ENCODE results near the gene TBC1D7.

GRCh38 chr6:13304101-13304500 is 24.2 kb downstream of the TBC1D7 start:
- TF ChIP-seq GATA3 (IDR thresholded peaks at IDR 0.05; ENCODE audit: low read depth, low read length) (no peak), GATA2 (IDR thresholded peaks at IDR 0.05; ENCODE audit: low read depth, low read length) (no peak)
